Stomach (tissue), 9 donors: ENCODE results near the gene C20orf173. TPM values are rescaled to one million over a fixed set of nuclear protein-coding genes. Genes with fewer than 3 reads are reported as not detected.

Experiments used
- DNase-seq, 2 donors: peaks; one replicate each; pipeline versions ENCODE4 v3.0.0 to v3.0.0-alpha.2; 2013 to 2019
- H3K27ac ChIP-seq, 5 donors: fragments of 200-600 bp in 4 of 5; sonication (generic) in 4 of 5; one replicate each; pipeline ENCODE4 v1.5.1; 2013 to 2019; ENCODE audit warnings: mild to moderate bottlenecking in 1 of 5, moderate library complexity in 1 of 5
- H3K27me3 ChIP-seq, 3 donors: fragments of 200-600 bp; sonication (generic); one replicate each; pipeline ENCODE4 v1.5.1; 2017 to 2019; ENCODE audit warnings: mixed run types in 1 of 3
- H3K36me3 ChIP-seq, 4 donors: fragments of 200-600 bp; sonication (generic); 1 replicate in 3 of 4; 2 replicates in 1 of 4; pipeline ENCODE4 v1.5.1; 2016 to 2019
- H3K4me1 ChIP-seq, 4 donors: fragments of 200-600 bp; sonication (generic); one replicate each; pipeline ENCODE4 v1.5.1; 2016 to 2019
- H3K4me3 ChIP-seq, 4 donors: fragments of 200-600 bp; sonication (generic) in 3 of 4; one replicate each; pipeline ENCODE4 v1.5.1; 2016 to 2019; ENCODE audit warnings: mild to moderate bottlenecking in 1 of 4
- H3K9me3 ChIP-seq, 4 donors: fragments of 200-600 bp; sonication (generic); one replicate each; pipeline ENCODE4 v1.5.1; 2016 to 2019
- CTCF ChIP-seq, 7 experiments: fragments of 450-650 bp in 4 of 7; fragments of 200-600 bp in 3 of 7; sonication (generic) in 3 of 7; IDR thresholded peaks; one replicate each; pipeline ENCODE4 v1.5.1; 2016 to 2019; ENCODE audit warnings: antibody characterized with exemption in 7 of 7, control low read depth in 2 of 7, mild to moderate bottlenecking in 1 of 7
- EP300 ChIP-seq: sonication (generic); formaldehyde crosslinking; IDR thresholded peaks from one replicate; pipeline ENCODE4 v1.6.1; 2017; ENCODE audit warnings: antibody characterized with exemption
- POLR2A ChIP-seq, 4 donors: fragments of 450-650 bp; IDR thresholded peaks; one replicate each; pipeline ENCODE4 v1.6.1; 2016; ENCODE audit warnings: antibody characterized with exemption in 4 of 4, control low read depth in 2 of 4, mild to moderate bottlenecking in 1 of 4, moderate library complexity in 1 of 4
- POLR2AphosphoS5 ChIP-seq, 3 donors: sonication (generic); formaldehyde crosslinking; IDR thresholded peaks; one replicate each; pipeline ENCODE4 v1.6.1; 2016; ENCODE audit warnings: antibody characterized with exemption in 3 of 3
- WGBS, 5 donors: extraction: QIAGEN DNeasy Blood & Tissue Kit in 3 of 5; methylation state at CpG; one replicate each; pipeline versions ENCODE4 v1.1.5 to v1.1.7; 2013 to 2018; 5-methylcytosine and 5-hydroxymethylcytosine counted together
- intact Hi-C: fragments of 100-400 bp; cut with DNase I; formaldehyde crosslinking; loops from one replicate; pipeline ENCODE4 v1.15.1; 2023; ENCODE audit warnings: low total_unique reads
- polyA plus RNA-seq, 3 donors: library from polyadenylated mRNA; stranded (reverse); fragments of 200-250 nt; gene quantifications; one replicate each; pipeline ENCODE4 v1.2.3, GENCODE V29; 2013
- total RNA-seq, 5 donors: library from RNA; depleted of rRNA; stranded (reverse); fragments of >200 nt; gene quantifications; one replicate each; pipeline versions ENCODE4 v1.1.0 to v1.2.3, GENCODE V29; 2014 to 2016
- donor health status: healthy with polysubstance abuse.
- donor health status: Bipolar disorder and iron deficiency.
- donor health status: healthy.

Gene C20orf173
- total and polyA plus RNA-seq, 8 donors, result not detected

GRCh38 chr20:35575958-35576357, 46.5 kb upstream of the C20orf173 start:
- Histone ChIP-seq H3K36me3 (no peaks in the 10 kb centered on the region), H3K27ac (peak overlapping the region in 3 of 5 donors; percentile 1 to 36 (median 21)), H3K4me3 (no peak overlapping the region), H3K9me3 (peaks cover 0 to 14% (median 12%) of the 10 kb centered on the region in 4 donors), H3K27me3 (no peaks in the 10 kb centered on the region), H3K4me1 (peaks cover 0 to 5% (median 2%) of the 10 kb centered on the region in 4 donors)
- 30 to 43% (median 37%) methylated on average over 4 of the region's 4 CpGs for WGBS, 5 donors
- peak; percentile 85 to 95 for DNase-seq
- intact Hi-C loops, result no loop called here
- TF ChIP-seq POLR2AphosphoS5 (IDR thresholded peaks at IDR 0.05), result peak in 1 of 3 donors; percentile 38
- no peak for TF ChIP-seq EP300

- Histone ChIP-seq H3K27me3 (no peaks in the 10 kb centered on the region), H3K36me3 (no peaks in the 10 kb centered on the region), H3K4me3 (no peak overlapping the region), H3K27ac (no peak overlapping the region), H3K4me1 (peaks cover 0 to 5% (median 2%) of the 10 kb centered on the region in 4 donors), H3K9me3 (peaks cover 0 to 14% (median 12%) of the 10 kb centered on the region in 4 donors)
- DNase-seq, result no peak
- no peak for TF ChIP-seq CTCF (IDR thresholded peaks at IDR 0.05)
- TF ChIP-seq EP300, result no peak
- TF ChIP-seq POLR2A (IDR thresholded peaks at IDR 0.05), result no peak
- TF ChIP-seq POLR2AphosphoS5 (IDR thresholded peaks at IDR 0.05), result no peak
- intact Hi-C loops, result no loop called here
- WGBS, 5 donors, result 93 to 98% (median 96%) methylated on average over 4 of the region's 4 CpGs
These were observed 43.4 kb upstream of the C20orf173 start for GRCh38 chr20:35572838-35573237.

GRCh38 chr20:35571555-35571954, 42.1 kb upstream of the C20orf173 start:
- no peaks in the 10 kb centered on the region for H3K36me3 ChIP-seq
- TF ChIP-seq POLR2A (IDR thresholded peaks at IDR 0.05) (no peak), POLR2AphosphoS5 (IDR thresholded peaks at IDR 0.05) (no peak), CTCF (IDR thresholded peaks at IDR 0.05) (no peak), EP300 (no peak)
- H3K4me3 ChIP-seq, result no peak overlapping the region
- H3K4me1 ChIP-seq, result peaks cover 0 to 3% (median under 1%) of the 10 kb centered on the region in 4 donors
- intact Hi-C loops, result no loop called here
- H3K27ac ChIP-seq, result no peak overlapping the region
- DNase-seq, result no peak
- H3K9me3 ChIP-seq, result peaks cover 0 to 14% (median 12%) of the 10 kb centered on the region in 4 donors
- no peaks in the 10 kb centered on the region for H3K27me3 ChIP-seq

- WGBS, 5 donors, result 4 to 11% (median 7%) methylated on average over 2 of the region's 2 CpGs
- TF ChIP-seq CTCF (IDR thresholded peaks at IDR 0.05) (peak in 2 of 7 experiments; percentile 10 to 14), POLR2AphosphoS5 (IDR thresholded peaks at IDR 0.05) (no peak), POLR2A (IDR thresholded peaks at IDR 0.05) (no peak), EP300 (no peak)
- Histone ChIP-seq H3K36me3 (peaks cover 0 to 14% (median 5%) of the 10 kb centered on the region in 4 donors), H3K4me3 (no peak overlapping the region), H3K27me3 (no peaks in the 10 kb centered on the region), H3K4me1 (no peaks in the 10 kb centered on the region), H3K9me3 (peaks cover 0 to 13% (median 11%) of the 10 kb centered on the region in 4 donors), H3K27ac (no peak overlapping the region)
- DNase-seq, result peak in 1 of 2 donors; percentile 69
- intact Hi-C loops, result no loop called here
These were observed 39.2 kb upstream of the C20orf173 start for GRCh38 chr20:35568645-35569044.

- 93 to 97% (median 96%) methylated on average over 7 of the region's 7 CpGs for WGBS, 5 donors
- Histone ChIP-seq H3K27me3 (no peaks in the 10 kb centered on the region), H3K4me3 (no peak overlapping the region), H3K36me3 (peaks cover 0 to 15% (median 7%) of the 10 kb centered on the region in 4 donors), H3K4me1 (no peaks in the 10 kb centered on the region), H3K27ac (no peak overlapping the region), H3K9me3 (no peaks in the 10 kb centered on the region)
- intact Hi-C loops, result no loop called here
- TF ChIP-seq POLR2A (IDR thresholded peaks at IDR 0.05) (no peak), EP300 (no peak), POLR2AphosphoS5 (IDR thresholded peaks at IDR 0.05) (no peak), CTCF (IDR thresholded peaks at IDR 0.05) (no peak)
- no peak for DNase-seq
These were observed 35.5 kb upstream of the C20orf173 start for GRCh38 chr20:35564905-35565304.
